Activated B cell treated with CpG ODN at 0.5 μM for 24 hours (primary cell): ENCODE data around the gene MEF2D. TPM values are rescaled to one million over a fixed set of nuclear protein-coding genes. Genes with fewer than 3 reads are reported as not detected.

ENCODE experiments used
- ATAC-seq: fragments of 200-7000 bp; cut with Tn5 transposase; one replicate; pipeline ENCODE4 v1.10.0; 2021; ENCODE audit warnings: low read depth, mild to moderate bottlenecking, moderate library complexity
- CTCF ChIA-PET: fragments of 350-600 bp; sonication (Branson Sonifier 250); formaldehyde crosslinking; loops from one replicate; lab custom pipeline; 2021; ENCODE audit warnings: antibody characterized with exemption; lab: Charles Lee
- POLR2A ChIA-PET: fragments of 350-600 bp; sonication (Branson Sonifier 250); formaldehyde crosslinking; loops from one replicate; lab custom pipeline; 2021; ENCODE audit warnings: antibody characterized with exemption; lab: Charles Lee
- DNase-seq: peaks from one replicate; pipeline ENCODE4 v3.0.0; 2022
- H3K27ac Mint-ChIP-seq: one replicate; pipeline ENCODE4 v1.8.0; 2020; ENCODE audit warnings: mixed read lengths
- H3K27me3 Mint-ChIP-seq: one replicate; pipeline ENCODE4 v1.8.0; 2021; ENCODE audit warnings: mixed read lengths
- H3K36me3 Mint-ChIP-seq: one replicate; pipeline ENCODE4 v1.8.0; 2021; ENCODE audit warnings: low read depth, mixed read lengths
- H3K4me1 Mint-ChIP-seq: one replicate; pipeline ENCODE4 v1.8.0; 2021; ENCODE audit warnings: mixed read lengths
- H3K4me3 Mint-ChIP-seq: one replicate; pipeline ENCODE4 v1.8.0; 2020; ENCODE audit warnings: mild to moderate bottlenecking, mixed read lengths
- H3K9me3 Mint-ChIP-seq: one replicate; pipeline ENCODE4 v1.8.0; 2020; ENCODE audit warnings: mixed read lengths
- intact Hi-C: fragments of 100-400 bp; cut with micrococcal nuclease; formaldehyde crosslinking; loops from one replicate; pipeline ENCODE4 v1.15.1; 2024
- total RNA-seq: library from RNA; stranded (reverse); gene quantifications from 2 replicates; pipeline ENCODE4 v1.2.3, GENCODE V29; 2022
- TF ChIP-seq, protein P1 (sequence below): fragments of 200-600 bp; IDR thresholded peaks from one replicate; pipeline ENCODE4 v1.8.0; 2022; ENCODE audit warnings: antibody characterized with exemption, mild to moderate bottlenecking

The MEF2D gene
- total RNA-seq, 1 donor from 2014 or later: 114 TPM

GRCh38 chr1:156539818-156540355 is 39.3 kb upstream of the MEF2D start:
- no peaks in the 10 kb centered on the region for H3K36me3 Mint-ChIP-seq

GRCh38 chr1:156538711-156539440 is 38.3 kb upstream of the MEF2D start:
- ChIA-PET POLR2A (no interaction called here), CTCF (interaction anchor here (0.9 kb wide), 1 partner anchor 15 kb away, joined by 3 read pairs; no protein-coding TSS in a partner anchor)
- Mint-ChIP-seq H3K27me3 (no peaks in the 10 kb centered on the region), H3K4me3 (no peak overlapping the region), H3K36me3 (no peaks in the 10 kb centered on the region), H3K4me1 (no peaks in the 10 kb centered on the region), H3K27ac (no peak overlapping the region), H3K9me3 (no peaks in the 10 kb centered on the region)
- TF ChIP-seq, protein P1, sequence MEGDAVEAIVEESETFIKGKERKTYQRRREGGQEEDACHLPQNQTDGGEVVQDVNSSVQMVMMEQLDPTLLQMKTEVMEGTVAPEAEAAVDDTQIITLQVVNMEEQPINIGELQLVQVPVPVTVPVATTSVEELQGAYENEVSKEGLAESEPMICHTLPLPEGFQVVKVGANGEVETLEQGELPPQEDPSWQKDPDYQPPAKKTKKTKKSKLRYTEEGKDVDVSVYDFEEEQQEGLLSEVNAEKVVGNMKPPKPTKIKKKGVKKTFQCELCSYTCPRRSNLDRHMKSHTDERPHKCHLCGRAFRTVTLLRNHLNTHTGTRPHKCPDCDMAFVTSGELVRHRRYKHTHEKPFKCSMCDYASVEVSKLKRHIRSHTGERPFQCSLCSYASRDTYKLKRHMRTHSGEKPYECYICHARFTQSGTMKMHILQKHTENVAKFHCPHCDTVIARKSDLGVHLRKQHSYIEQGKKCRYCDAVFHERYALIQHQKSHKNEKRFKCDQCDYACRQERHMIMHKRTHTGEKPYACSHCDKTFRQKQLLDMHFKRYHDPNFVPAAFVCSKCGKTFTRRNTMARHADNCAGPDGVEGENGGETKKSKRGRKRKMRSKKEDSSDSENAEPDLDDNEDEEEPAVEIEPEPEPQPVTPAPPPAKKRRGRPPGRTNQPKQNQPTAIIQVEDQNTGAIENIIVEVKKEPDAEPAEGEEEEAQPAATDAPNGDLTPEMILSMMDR: no peak
- intact Hi-C loops: no loop called here
- ATAC-seq: no peak
- no peak for DNase-seq

More at GRCh38 chr1:156539818-156540355, 39.3 kb upstream of the MEF2D start:
- ATAC-seq (no peak), DNase-seq (no peak)
- Mint-ChIP-seq H3K4me1 (no peaks in the 10 kb centered on the region), H3K27me3 (no peaks in the 10 kb centered on the region), H3K27ac (no peak overlapping the region), H3K4me3 (no peak overlapping the region), H3K9me3 (no peaks in the 10 kb centered on the region)
- TF ChIP-seq, protein P1: no peak
- intact Hi-C loops: no loop called here
- ChIA-PET POLR2A (interaction anchor here (1.4 kb wide), 1 partner anchor 16 kb away, joined by 4 read pairs; no protein-coding TSS in a partner anchor), CTCF (no interaction called here)

DNA sequence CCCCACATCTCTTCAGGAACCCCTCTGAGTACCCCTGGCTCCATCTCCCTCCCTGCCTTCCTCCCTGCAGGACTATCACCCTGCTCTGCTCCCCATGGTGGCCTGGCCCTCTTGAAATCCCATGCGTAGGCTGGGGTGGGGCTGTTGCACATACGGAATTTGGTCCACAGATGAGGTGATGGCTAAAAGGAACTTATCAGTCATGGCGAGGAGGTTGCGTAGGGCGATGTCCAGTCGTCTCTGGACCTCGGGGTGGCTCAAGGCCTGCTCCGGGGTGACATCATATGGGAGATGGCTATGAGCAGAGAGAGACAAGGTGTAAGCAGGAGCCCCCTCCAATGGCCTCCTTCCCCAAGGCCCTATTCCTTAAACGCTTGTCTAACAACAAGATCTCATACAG is 36.5 kb upstream of the MEF2D start:
- no peaks in the 10 kb centered on the region for H3K27me3 Mint-ChIP-seq
- ATAC-seq (no peak), DNase-seq (no peak)
- H3K27ac Mint-ChIP-seq: no peak overlapping the region
- no peaks in the 10 kb centered on the region for H3K4me1 Mint-ChIP-seq
- intact Hi-C loops: no loop called here
- no peak overlapping the region for H3K4me3 Mint-ChIP-seq
- H3K36me3 Mint-ChIP-seq: no peaks in the 10 kb centered on the region
- CTCF ChIA-PET: no interaction called here
- TF ChIP-seq, protein P1: no peak
- H3K9me3 Mint-ChIP-seq: no peaks in the 10 kb centered on the region
- POLR2A ChIA-PET: no interaction called here

DNA sequence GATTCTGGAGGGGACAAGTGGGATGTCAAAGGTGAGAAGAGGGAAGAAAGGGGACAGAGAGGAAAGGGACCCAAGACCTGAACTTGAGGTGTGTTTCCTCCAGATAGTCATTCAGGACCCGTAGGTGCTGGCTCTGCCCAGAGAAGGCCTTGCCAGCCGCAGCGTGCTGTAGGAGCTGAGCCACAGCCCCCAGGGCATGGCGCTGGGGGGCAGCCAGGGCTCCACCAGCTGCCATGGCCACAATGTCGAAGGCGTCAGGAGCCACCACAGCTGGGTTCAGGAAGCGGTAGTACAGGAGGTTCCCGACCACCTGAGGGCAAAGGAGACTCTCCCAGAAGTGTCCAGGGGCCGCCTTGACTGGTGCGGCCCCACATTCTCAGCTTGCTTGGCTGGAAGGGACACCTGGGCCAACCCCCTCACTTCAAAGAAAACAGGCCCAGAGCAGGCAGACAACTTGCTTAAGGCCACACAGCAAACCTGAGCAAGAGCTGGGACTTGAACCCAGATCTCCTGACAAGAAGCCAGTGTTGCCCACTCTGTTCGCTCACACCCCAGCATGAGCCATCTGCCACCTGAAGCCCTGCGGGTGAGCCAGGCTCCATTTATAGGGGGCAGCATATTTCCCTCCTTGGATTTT is 34.0 kb upstream of the MEF2D start:
- intact Hi-C loops: no loop called here
- Mint-ChIP-seq H3K9me3 (no peaks in the 10 kb centered on the region), H3K36me3 (no peaks in the 10 kb centered on the region), H3K4me1 (no peaks in the 10 kb centered on the region), H3K27me3 (no peaks in the 10 kb centered on the region), H3K4me3 (no peak overlapping the region), H3K27ac (no peak overlapping the region)
- TF ChIP-seq, protein P1: no peak
- ChIA-PET CTCF (interaction anchor here (0.6 kb wide), 1 partner anchor 323 kb away, joined by 3 read pairs; no protein-coding TSS in a partner anchor), POLR2A (no interaction called here)
- ATAC-seq (no peak), DNase-seq (no peak)

DNA sequence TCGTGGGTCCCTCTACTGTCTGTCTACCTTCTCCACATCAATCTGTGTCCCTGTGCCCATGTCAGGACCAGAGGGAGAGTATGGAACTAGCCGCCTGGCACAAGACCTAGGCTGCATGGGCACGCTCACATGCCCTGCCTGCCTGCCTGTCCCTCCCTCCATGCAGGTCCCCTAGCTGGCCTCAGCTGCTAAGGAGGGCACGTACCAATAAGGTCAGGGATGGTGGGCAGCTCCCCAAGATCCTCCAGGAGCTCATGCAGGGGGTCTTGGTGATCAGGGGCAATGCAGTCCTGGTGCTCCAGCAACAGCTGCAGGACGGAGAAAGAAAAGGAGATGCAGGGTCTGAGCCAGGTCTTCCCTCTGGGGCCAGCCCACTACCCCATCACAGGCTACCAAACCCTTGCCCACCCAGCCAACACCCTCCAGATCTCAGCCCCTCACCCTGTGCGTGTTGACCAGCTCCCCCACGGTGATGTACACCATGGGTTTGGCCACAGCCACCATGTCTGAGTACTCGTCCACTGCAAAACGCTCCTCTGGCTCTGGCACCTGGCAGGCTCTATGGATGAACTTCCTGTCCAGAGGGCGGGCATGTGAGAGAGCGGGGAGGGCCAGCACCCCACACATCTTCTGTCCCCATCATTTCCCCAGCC is 33.1 kb upstream of the MEF2D start:
- Mint-ChIP-seq H3K36me3 (no peaks in the 10 kb centered on the region), H3K4me3 (no peak overlapping the region), H3K27me3 (no peaks in the 10 kb centered on the region), H3K9me3 (no peaks in the 10 kb centered on the region), H3K27ac (no peak overlapping the region), H3K4me1 (no peaks in the 10 kb centered on the region)
- intact Hi-C loops: no loop called here
- DNase-seq (no peak), ATAC-seq (no peak)
- CTCF ChIA-PET: no interaction called here
- POLR2A ChIA-PET: no interaction called here
- TF ChIP-seq, protein P1: no peak
